HepG2 (cell line): ENCODE data around the gene BPIFB4.
"Not testable (repeated sequence)": the region's sequence is repeated elsewhere in the genome, so short reads cannot be mapped to it uniquely, and the experiment has no call there.

Source experiments
- EHMT2 ChIP-seq: fragments of 200-600 bp; sonication (generic); IDR thresholded peaks from 2 replicates; pipeline ENCODE4 v1.7.0; 2017; ENCODE audit warnings: antibody characterized with exemption, low read depth, low read length, borderline replicate concordance
- KLF16 ChIP-seq, 2 experiments: sonication (generic) in 1 of 2; formaldehyde crosslinking in 1 of 2; IDR thresholded peaks; 2 replicates each; pipeline versions ENCODE4 v1.6.1 to v1.8.0; 2016 to 2023; ENCODE audit warnings: missing genetic modification reagents in 2 of 2, missing compliant biosample characterization in 1 of 2
- SKIL ChIP-seq: sonication (generic); formaldehyde crosslinking; IDR thresholded peaks from 2 replicates; pipeline ENCODE4 v1.8.0; 2022; ENCODE audit warnings: missing genetic modification reagents, mild to moderate bottlenecking, moderate library complexity, borderline replicate concordance
- TAF1 ChIP-seq: sonication (generic); formaldehyde crosslinking; IDR thresholded peaks from 2 replicates; pipeline ENCODE4 v1.4.0; 2020; ENCODE audit warnings: missing genetic modification reagents
- TF ChIP-seq, protein P1 (sequence below): sonication (generic); formaldehyde crosslinking; IDR thresholded peaks from 2 replicates; pipeline ENCODE4 v1.5.1; 2020; ENCODE audit warnings: missing genetic modification reagents, mild to moderate bottlenecking, borderline replicate concordance

DNA sequence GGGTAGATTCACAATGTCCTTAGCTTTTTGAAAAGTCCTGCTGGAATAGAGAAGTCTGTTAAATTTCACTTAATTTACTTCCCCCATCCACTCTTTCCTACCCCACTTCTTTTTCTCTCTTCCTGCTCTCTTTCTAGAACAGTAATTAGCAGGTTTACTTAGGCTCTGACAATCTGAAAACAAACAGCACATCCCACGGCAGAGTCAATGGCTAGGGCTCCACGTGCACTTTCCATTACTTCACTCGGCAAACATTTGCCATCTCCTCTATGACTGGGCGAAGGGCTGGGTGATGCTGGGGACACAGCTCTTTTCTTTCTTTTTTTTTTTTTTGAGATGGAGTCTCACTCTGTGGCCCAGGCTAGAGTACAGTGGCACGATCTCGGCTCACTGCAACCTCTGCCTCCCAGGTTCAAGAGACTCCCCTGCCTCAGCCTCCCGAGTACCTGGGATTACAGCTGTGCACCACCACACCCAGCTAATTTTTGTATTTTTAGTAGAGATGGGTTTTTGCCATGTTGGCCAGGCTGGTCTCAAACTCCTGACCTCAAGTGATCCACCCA is 26.7 kb downstream of the BPIFB4 start:
- TF ChIP-seq KLF16 (CRISPR knock-in tag; IDR thresholded peaks at IDR 0.05): 0 out of 4 replicates have a peak, but pooled peaks of 1 of the 2 experiments have one; percentile 63
- TF ChIP-seq TAF1, SKIL (CRISPR knock-in tag): not testable (repeated sequence)
- TF ChIP-seq, protein P1, sequence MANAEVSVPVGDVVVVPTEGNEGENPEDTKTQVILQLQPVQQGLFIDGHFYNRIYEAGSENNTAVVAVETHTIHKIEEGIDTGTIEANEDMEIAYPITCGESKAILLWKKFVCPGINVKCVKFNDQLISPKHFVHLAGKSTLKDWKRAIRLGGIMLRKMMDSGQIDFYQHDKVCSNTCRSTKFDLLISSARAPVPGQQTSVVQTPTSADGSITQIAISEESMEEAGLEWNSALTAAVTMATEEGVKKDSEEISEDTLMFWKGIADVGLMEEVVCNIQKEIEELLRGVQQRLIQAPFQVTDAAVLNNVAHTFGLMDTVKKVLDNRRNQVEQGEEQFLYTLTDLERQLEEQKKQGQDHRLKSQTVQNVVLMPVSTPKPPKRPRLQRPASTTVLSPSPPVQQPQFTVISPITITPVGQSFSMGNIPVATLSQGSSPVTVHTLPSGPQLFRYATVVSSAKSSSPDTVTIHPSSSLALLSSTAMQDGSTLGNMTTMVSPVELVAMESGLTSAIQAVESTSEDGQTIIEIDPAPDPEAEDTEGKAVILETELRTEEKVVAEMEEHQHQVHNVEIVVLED (CRISPR knock-in tag): not testable (repeated sequence)
- TF ChIP-seq EHMT2: peak; percentile 13; the same call in 1 of the 2 replicates
